ENCODE measurements around the gene YAP1.
A peak's percentile ranks its signal among the peaks of the same experiment; 100 is the strongest.

YAP1 gene

DNA sequence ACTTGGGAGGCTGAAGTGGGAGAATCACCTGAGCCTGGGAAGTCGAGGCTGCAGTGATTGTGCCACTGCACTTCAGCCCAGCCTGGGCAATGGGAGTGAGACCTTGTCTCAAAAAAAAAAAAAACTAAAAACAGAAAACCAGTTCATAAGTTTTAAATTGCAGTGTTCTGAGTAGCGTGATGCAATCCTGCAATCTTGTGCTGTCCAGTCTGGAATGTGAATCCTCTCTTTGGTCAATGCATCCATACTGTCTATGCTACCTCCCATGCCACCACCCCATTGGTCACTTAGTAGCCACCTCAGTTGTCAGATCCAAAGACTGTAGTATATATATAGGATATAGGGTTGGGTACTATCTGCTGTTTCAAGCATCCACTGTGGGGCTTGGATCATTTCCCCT, 11.1 kb downstream of the YAP1 start:
- TF ChIP-seq FOXP2 (optimal IDR thresholded peaks at IDR 0.05; ENCODE audit: borderline replicate concordance, extremely low read depth, extremely low read length, insufficient read depth) = no peak
- TF ChIP-seq SIN3A (IDR thresholded peaks at IDR 0.05; ENCODE audit: borderline replicate concordance, insufficient read depth, low read length) = no peak

DNA sequence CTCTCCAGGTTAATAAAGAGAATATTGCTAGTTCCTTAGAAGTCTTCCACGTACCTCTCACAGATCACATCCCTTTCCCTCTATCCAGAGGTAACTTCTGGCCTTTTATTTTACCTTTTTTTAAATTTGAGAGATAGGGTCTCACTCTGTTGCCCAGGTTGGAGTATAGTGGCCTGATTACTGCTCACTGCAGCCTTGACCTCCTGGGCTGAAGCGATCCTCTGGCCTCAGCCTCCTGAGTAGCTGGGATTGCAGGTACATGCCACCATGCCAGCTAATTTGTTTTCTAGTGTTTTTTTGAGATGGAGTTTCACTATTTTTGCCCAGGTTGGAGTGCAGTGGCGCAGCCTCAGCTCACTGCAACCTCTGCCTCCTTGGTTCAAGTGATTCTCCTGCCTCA, 24.4 kb downstream of the YAP1 start:
- TF ChIP-seq, protein P1, sequence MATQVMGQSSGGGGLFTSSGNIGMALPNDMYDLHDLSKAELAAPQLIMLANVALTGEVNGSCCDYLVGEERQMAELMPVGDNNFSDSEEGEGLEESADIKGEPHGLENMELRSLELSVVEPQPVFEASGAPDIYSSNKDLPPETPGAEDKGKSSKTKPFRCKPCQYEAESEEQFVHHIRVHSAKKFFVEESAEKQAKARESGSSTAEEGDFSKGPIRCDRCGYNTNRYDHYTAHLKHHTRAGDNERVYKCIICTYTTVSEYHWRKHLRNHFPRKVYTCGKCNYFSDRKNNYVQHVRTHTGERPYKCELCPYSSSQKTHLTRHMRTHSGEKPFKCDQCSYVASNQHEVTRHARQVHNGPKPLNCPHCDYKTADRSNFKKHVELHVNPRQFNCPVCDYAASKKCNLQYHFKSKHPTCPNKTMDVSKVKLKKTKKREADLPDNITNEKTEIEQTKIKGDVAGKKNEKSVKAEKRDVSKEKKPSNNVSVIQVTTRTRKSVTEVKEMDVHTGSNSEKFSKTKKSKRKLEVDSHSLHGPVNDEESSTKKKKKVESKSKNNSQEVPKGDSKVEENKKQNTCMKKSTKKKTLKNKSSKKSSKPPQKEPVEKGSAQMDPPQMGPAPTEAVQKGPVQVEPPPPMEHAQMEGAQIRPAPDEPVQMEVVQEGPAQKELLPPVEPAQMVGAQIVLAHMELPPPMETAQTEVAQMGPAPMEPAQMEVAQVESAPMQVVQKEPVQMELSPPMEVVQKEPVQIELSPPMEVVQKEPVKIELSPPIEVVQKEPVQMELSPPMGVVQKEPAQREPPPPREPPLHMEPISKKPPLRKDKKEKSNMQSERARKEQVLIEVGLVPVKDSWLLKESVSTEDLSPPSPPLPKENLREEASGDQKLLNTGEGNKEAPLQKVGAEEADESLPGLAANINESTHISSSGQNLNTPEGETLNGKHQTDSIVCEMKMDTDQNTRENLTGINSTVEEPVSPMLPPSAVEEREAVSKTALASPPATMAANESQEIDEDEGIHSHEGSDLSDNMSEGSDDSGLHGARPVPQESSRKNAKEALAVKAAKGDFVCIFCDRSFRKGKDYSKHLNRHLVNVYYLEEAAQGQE (IDR thresholded peaks at IDR 0.05; ENCODE audit: insufficient read depth in 1 of 2, low read depth in 2 of 2, low read length in 2 of 2) = no peak
- TF ChIP-seq SIN3A (IDR thresholded peaks at IDR 0.05; ENCODE audit: borderline replicate concordance, insufficient read depth, low read length) = no peak
- TF ChIP-seq FOXP2 (optimal IDR thresholded peaks at IDR 0.05; ENCODE audit: borderline replicate concordance, extremely low read depth, extremely low read length, insufficient read depth) = no peak
- no peak for TF ChIP-seq POLR2AphosphoS5 (IDR thresholded peaks at IDR 0.05; ENCODE audit: low read depth, low read length)
- no peak for TF ChIP-seq TAF1 (IDR thresholded peaks at IDR 0.05; ENCODE audit: borderline replicate concordance, insufficient read depth, low read length)

- no peak for TF ChIP-seq SIN3A (IDR thresholded peaks at IDR 0.05; ENCODE audit: borderline replicate concordance, insufficient read depth, low read length)
- no peak for TF ChIP-seq POLR2AphosphoS5 (IDR thresholded peaks at IDR 0.05; ENCODE audit: low read depth, low read length)
- no peak for TF ChIP-seq FOXP2 (optimal IDR thresholded peaks at IDR 0.05; ENCODE audit: borderline replicate concordance, extremely low read depth, extremely low read length, insufficient read depth)
- TF ChIP-seq, protein P1 (IDR thresholded peaks at IDR 0.05; ENCODE audit: insufficient read depth in 1 of 2, low read depth in 2 of 2, low read length in 2 of 2) = no peak
- no peak for TF ChIP-seq TAF1 (IDR thresholded peaks at IDR 0.05; ENCODE audit: borderline replicate concordance, insufficient read depth, low read length)
These were observed 25.0 kb downstream of the YAP1 start for GRCh38 chr11:102135256-102135655.

DNA sequence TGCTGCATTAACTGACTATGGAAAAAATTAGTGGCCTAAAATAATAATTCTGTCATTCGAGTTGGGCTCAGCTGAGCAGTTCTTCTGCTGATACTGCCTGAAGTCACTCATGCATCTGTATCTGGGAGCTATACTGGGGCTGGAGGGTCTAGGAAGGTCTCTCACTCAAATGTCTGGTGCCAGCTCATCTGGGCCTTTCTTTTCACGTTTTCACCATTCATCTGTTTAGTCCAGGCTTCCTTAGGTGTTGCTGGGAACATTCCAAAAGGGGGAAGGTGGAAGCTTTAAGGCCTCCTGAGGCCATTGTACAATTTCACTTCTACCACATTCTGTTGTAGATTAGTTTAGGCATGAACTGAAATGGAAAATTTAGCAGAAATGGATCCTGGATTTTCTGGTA, 28.0 kb downstream of the YAP1 start:
- no peak for TF ChIP-seq TAF1 (IDR thresholded peaks at IDR 0.05; ENCODE audit: borderline replicate concordance, insufficient read depth, low read length)
- TF ChIP-seq FOXP2 (optimal IDR thresholded peaks at IDR 0.05; ENCODE audit: borderline replicate concordance, extremely low read depth, extremely low read length, insufficient read depth) = no peak
- TF ChIP-seq, protein P1 (IDR thresholded peaks at IDR 0.05; ENCODE audit: insufficient read depth in 1 of 2, low read depth in 2 of 2, low read length in 2 of 2) = no peak
- TF ChIP-seq POLR2AphosphoS5 (IDR thresholded peaks at IDR 0.05; ENCODE audit: low read depth, low read length) = no peak
- TF ChIP-seq SIN3A (IDR thresholded peaks at IDR 0.05; ENCODE audit: borderline replicate concordance, insufficient read depth, low read length) = no peak

- TF ChIP-seq, protein P1 (IDR thresholded peaks at IDR 0.05; ENCODE audit: insufficient read depth in 1 of 2, low read depth in 2 of 2, low read length in 2 of 2) = no peak
- peak; percentile 62; the same call in 1 of the 2 replicates for TF ChIP-seq SIN3A (IDR thresholded peaks at IDR 0.05; ENCODE audit: borderline replicate concordance, insufficient read depth, low read length)
These were observed 28.4 kb downstream of the YAP1 start for GRCh38 chr11:102138670-102139069.
